CD8-positive, alpha-beta memory T cell (primary cell): ENCODE data around the gene MAPKAPK3. TPM values are rescaled to one million over a fixed set of nuclear protein-coding genes. Genes with fewer than 3 reads are reported as not detected.
"Not testable (repeated sequence)": the region's sequence is repeated elsewhere in the genome, so short reads cannot be mapped to it uniquely, and the experiment has no call there.

Source experiments
- CTCF ChIA-PET: fragments of 350-600 bp; sonication (Branson Sonifier 250); formaldehyde crosslinking; loops from one replicate; lab custom pipeline; 2021; ENCODE audit warnings: antibody characterized with exemption; lab: Charles Lee
- POLR2A ChIA-PET: fragments of 350-600 bp; sonication (Branson Sonifier 250); formaldehyde crosslinking; loops from one replicate; lab custom pipeline; 2021; ENCODE audit warnings: antibody characterized with exemption; lab: Charles Lee
- DNase-seq, 5 donors: peaks; one replicate each; pipeline versions ENCODE4 v3.0.0 to v3.0.0-alpha.2; 2020 to 2022; ENCODE audit warnings: mixed read lengths in 1 of 5
- H3K27ac ChIP-seq: one replicate; pipeline ENCODE4 v1.7.0; 2013; ENCODE audit warnings: low read depth, mild to moderate bottlenecking, low read length, moderate library complexity
- H3K27me3 ChIP-seq: 2 replicates; pipeline ENCODE4 v1.7.0; 2013; ENCODE audit warnings: low read length, mild to moderate bottlenecking; ENCODE audit not compliant: insufficient read depth, poor library complexity, severe bottlenecking
- H3K36me3 ChIP-seq: 2 replicates; pipeline ENCODE4 v1.7.0; 2013; ENCODE audit warnings: mild to moderate bottlenecking, low read length, moderate library complexity; ENCODE audit not compliant: insufficient read depth
- H3K4me1 ChIP-seq: 2 replicates; pipeline ENCODE4 v1.7.0; 2013; ENCODE audit warnings: mild to moderate bottlenecking, low read length, moderate library complexity; ENCODE audit not compliant: insufficient read depth
- H3K4me3 ChIP-seq: 2 replicates; pipeline ENCODE4 v1.7.0; 2013; ENCODE audit warnings: mild to moderate bottlenecking, low read length
- H3K9me3 ChIP-seq: 2 replicates; pipeline ENCODE4 v1.7.0; 2013; ENCODE audit warnings: mild to moderate bottlenecking, low read length
- H3K27ac Mint-ChIP-seq, 8 donors: one replicate each; pipeline ENCODE4 v1.8.0; 2020 to 2021; ENCODE audit warnings: mixed read lengths in 8 of 8, mild to moderate bottlenecking in 6 of 8, inconsistent platforms in 3 of 8, moderate library complexity in 3 of 8
- H3K27me3 Mint-ChIP-seq, 2 donors: one replicate each; pipeline ENCODE4 v1.8.0; 2020 to 2021; ENCODE audit warnings: mixed read lengths in 2 of 2, mild to moderate bottlenecking in 1 of 2, moderate library complexity in 1 of 2
- H3K36me3 Mint-ChIP-seq, 3 donors: one replicate each; pipeline ENCODE4 v1.8.0; 2020 to 2021; ENCODE audit warnings: mixed read lengths in 3 of 3, inconsistent platforms in 1 of 3, mild to moderate bottlenecking in 1 of 3
- H3K4me1 Mint-ChIP-seq, 3 donors: one replicate each; pipeline ENCODE4 v1.8.0; 2020 to 2021; ENCODE audit warnings: mixed read lengths in 3 of 3, inconsistent platforms in 1 of 3, mild to moderate bottlenecking in 1 of 3
- H3K4me3 Mint-ChIP-seq, 7 donors: one replicate each; pipeline ENCODE4 v1.8.0; 2020 to 2021; ENCODE audit warnings: mixed read lengths in 7 of 7, mild to moderate bottlenecking in 6 of 7, moderate library complexity in 4 of 7, inconsistent platforms in 2 of 7
- H3K9me3 Mint-ChIP-seq, 5 donors: one replicate each; pipeline ENCODE4 v1.8.0; 2020 to 2022; ENCODE audit warnings: mixed read lengths in 5 of 5, mild to moderate bottlenecking in 3 of 5, moderate library complexity in 2 of 5, inconsistent platforms in 1 of 5
- polyA plus RNA-seq: library from polyadenylated mRNA; unstranded; fragments of 300-500 nt; fragmentation: Illumina TruSeq; gene quantifications from one replicate; pipeline ENCODE4 v1.2.3, GENCODE V29; 2021
- total RNA-seq, 2 experiments: library from RNA; stranded (reverse); gene quantifications; one replicate each; pipeline ENCODE4 v1.2.3, GENCODE V29; 2021

The MAPKAPK3 gene
- total and polyA plus RNA-seq, 3 experiments from 2014 or later, result 57.0 to 156 (median 153) TPM

DNA sequence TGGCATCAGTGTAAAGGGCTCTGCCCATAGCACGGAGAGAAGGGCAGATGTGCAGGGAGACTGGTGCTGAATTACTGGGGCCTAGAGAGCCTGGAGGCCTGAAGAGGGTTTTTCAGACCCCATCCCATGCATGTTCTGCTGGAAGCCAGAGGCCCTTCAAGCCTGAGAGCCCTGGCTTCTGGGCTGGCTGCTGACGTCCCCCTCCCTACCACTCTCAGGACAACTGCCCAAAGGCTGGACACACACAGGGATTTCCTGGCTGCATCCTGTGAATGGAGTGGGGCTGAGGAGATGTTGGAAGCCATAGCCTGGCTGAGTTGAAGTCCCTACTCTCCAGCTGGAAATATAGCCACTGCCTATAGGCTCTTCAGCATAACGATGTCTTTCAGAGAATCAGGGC is 40.9 kb downstream of the MAPKAPK3 start:
- H3K27me3 Mint-ChIP-seq, result peaks cover 3 to 5% of the 10 kb centered on the region in 2 donors
- no peak overlapping the region for H3K4me3 Mint-ChIP-seq
- peaks cover 0 to 3% (median 0%) of the 10 kb centered on the region in 3 donors for H3K4me1 Mint-ChIP-seq
- Histone ChIP-seq H3K27ac (no peak overlapping the region), H3K27me3 (no peaks in the 10 kb centered on the region), H3K36me3 (no peaks in the 10 kb centered on the region), H3K4me3 (no peak overlapping the region), H3K9me3 (no peaks in the 10 kb centered on the region), H3K4me1 (no peaks in the 10 kb centered on the region)
- peaks cover 0 to 1% (median 0%) of the 10 kb centered on the region in 3 donors for H3K36me3 Mint-ChIP-seq
- ChIA-PET POLR2A (no interaction called here), CTCF (interaction anchor here (0.9 to 15.8 kb wide), 2 partner anchors 13 to 38 kb away, joined by 3 to 277 read pairs; partner anchors contain the start of genes CISH and MAPKAPK3)
- H3K9me3 Mint-ChIP-seq, result no peaks in the 10 kb centered on the region
- no peak for DNase-seq
- H3K27ac Mint-ChIP-seq, result peak overlapping the region in 2 of 8 donors; percentile 14 to 47

DNA sequence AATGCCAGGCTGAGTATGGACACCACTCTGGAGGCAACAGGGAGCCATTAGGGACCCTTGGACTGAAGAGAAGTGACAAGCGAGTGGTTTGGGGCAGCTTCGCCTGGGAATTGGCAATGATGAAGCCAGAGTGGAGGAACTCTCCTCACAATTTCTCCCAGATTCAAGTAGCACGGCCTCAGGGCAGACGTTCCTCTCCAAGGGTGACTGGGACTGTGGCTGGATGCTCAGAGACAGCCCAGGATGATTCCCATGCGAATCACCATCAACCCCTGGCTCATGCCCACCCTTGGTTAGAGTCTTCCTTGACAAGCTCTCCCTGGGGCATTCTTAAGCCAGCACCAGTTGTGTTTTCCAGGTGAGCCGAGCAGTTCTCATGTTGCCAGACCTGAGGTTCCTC is 41.5 kb downstream of the MAPKAPK3 start:
- Histone ChIP-seq H3K4me1 (no peaks in the 10 kb centered on the region), H3K4me3 (no peak overlapping the region), H3K27me3 (no peaks in the 10 kb centered on the region), H3K9me3 (no peaks in the 10 kb centered on the region), H3K27ac (no peak overlapping the region), H3K36me3 (no peaks in the 10 kb centered on the region)
- ChIA-PET POLR2A (no interaction called here), CTCF (interaction anchor here (15.8 kb wide), 1 partner anchor 39 kb away, joined by 277 read pairs; the partner anchor contains the start of genes CISH and MAPKAPK3)
- Mint-ChIP-seq H3K27ac (peak overlapping the region in 1 of 8 donors; percentile 14), H3K36me3 (peaks cover 0 to 1% (median 0%) of the 10 kb centered on the region in 3 donors), H3K9me3 (no peaks in the 10 kb centered on the region), H3K4me1 (no peaks in the 10 kb centered on the region), H3K27me3 (peaks cover 3 to 9% of the 10 kb centered on the region in 2 donors), H3K4me3 (no peak overlapping the region)
- no peak for DNase-seq

DNA sequence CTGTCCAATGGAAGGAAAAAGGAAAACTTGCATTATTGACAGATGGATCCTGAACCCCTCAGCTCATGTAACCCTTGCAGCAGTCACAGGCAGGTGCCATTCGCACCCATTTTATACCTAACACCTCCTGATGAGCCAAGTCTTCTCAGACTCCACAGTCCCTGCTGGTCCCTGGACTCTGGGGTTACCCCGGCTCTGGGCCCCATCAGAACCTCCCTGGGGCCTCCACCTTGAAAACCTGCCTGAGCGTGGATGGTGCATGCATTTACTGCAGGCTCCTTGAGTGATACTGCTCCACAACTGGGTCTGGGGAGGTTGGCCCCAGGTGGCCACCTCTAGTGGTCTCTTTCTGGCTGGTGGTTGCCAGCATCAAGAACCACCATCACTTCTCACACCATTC is 41.9 kb downstream of the MAPKAPK3 start:
- Histone ChIP-seq H3K27ac (no peak overlapping the region), H3K4me1 (no peaks in the 10 kb centered on the region), H3K27me3 (no peaks in the 10 kb centered on the region), H3K9me3 (no peaks in the 10 kb centered on the region), H3K36me3 (no peaks in the 10 kb centered on the region), H3K4me3 (no peak overlapping the region)
- Mint-ChIP-seq H3K36me3 (peaks cover 0 to 1% (median 0%) of the 10 kb centered on the region in 3 donors), H3K27me3 (peaks cover 3 to 9% of the 10 kb centered on the region in 2 donors), H3K4me3 (no peak overlapping the region), H3K9me3 (no peaks in the 10 kb centered on the region), H3K4me1 (no peaks in the 10 kb centered on the region), H3K27ac (no peak overlapping the region)
- no peak for DNase-seq
- ChIA-PET POLR2A (no interaction called here), CTCF (interaction anchor here (15.8 kb wide), 1 partner anchor 39 kb away, joined by 277 read pairs; the partner anchor contains the start of genes CISH and MAPKAPK3)

DNA sequence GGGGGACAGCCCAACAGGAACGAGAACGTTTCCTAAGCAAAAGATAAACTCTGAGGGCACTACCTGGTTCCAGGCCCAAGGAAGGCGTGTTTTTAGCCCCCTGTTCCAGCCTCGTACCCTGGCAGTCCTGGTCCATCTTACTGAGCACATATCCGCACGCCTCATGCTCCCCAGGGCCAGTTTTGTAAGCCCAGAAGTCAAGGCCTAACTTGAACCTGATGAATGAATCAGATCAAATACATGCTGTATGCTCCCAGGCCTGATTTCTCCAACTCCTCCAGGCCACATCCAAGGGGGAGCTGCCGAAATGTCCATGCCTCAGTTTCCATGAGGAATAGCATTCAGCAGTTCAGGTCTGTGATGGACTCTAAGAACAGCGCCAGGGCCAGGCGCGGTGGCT is 43.4 kb downstream of the MAPKAPK3 start:
- ChIA-PET CTCF (no interaction called here), POLR2A (no interaction called here)
- Mint-ChIP-seq H3K36me3 (peaks cover 0 to 1% (median 0%) of the 10 kb centered on the region in 3 donors), H3K9me3 (no peaks in the 10 kb centered on the region), H3K4me1 (peaks cover 2 to 5% (median 4%) of the 10 kb centered on the region in 3 donors), H3K27ac (no peak overlapping the region), H3K27me3 (peaks cover 7 to 9% of the 10 kb centered on the region in 2 donors), H3K4me3 (no peak overlapping the region)
- H3K27me3 ChIP-seq, result no peaks in the 10 kb centered on the region
- no peaks in the 10 kb centered on the region for H3K36me3 ChIP-seq
- H3K4me1 ChIP-seq, result no peaks in the 10 kb centered on the region
- H3K27ac ChIP-seq, result no peak overlapping the region
- no peak for DNase-seq
- no peaks in the 10 kb centered on the region for H3K9me3 ChIP-seq
- H3K4me3 ChIP-seq, result no peak overlapping the region

DNA sequence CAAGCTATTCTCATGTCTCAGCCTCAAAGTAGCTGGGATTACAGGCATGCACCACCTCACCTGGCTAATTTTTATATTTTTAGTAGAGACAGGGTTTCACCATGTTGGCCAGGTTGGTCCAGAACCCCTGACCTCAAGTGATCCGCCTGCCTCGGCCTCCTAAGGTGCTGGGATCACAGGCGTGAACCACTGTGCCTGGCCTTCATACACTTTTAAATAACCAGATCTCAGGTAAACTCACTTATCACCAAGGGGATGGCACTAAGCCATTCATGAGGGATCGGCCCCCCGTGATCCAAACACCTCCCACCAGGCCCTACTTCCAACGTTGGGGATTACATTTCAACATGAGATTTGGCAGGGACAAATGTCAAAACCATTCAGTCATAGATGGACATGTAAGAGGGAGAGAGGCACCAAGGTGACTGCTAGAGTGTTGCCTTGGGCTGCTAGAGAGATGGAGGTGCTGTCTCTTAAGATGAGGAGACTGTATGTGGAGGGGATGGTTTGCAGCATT is 44.4 kb downstream of the MAPKAPK3 start:
- H3K27ac Mint-ChIP-seq, result no peak overlapping the region
- no peak overlapping the region for H3K4me3 Mint-ChIP-seq
- H3K36me3 ChIP-seq, result no peaks in the 10 kb centered on the region
- peaks cover 7 to 9% of the 10 kb centered on the region in 2 donors for H3K27me3 Mint-ChIP-seq
- peaks cover 0 to 1% (median 0%) of the 10 kb centered on the region in 3 donors for H3K36me3 Mint-ChIP-seq
- CTCF ChIA-PET, result no interaction called here
- H3K4me1 Mint-ChIP-seq, result peaks cover 3 to 10% (median 9%) of the 10 kb centered on the region in 3 donors
- no peaks in the 10 kb centered on the region for H3K27me3 ChIP-seq
- H3K9me3 ChIP-seq, result no peaks in the 10 kb centered on the region
- H3K4me3 ChIP-seq, result no peak overlapping the region
- no peaks in the 10 kb centered on the region for H3K9me3 Mint-ChIP-seq
- no peaks in the 10 kb centered on the region for H3K4me1 ChIP-seq
- no peak overlapping the region for H3K27ac ChIP-seq
- no peak for DNase-seq
- POLR2A ChIA-PET, result no interaction called here

DNA sequence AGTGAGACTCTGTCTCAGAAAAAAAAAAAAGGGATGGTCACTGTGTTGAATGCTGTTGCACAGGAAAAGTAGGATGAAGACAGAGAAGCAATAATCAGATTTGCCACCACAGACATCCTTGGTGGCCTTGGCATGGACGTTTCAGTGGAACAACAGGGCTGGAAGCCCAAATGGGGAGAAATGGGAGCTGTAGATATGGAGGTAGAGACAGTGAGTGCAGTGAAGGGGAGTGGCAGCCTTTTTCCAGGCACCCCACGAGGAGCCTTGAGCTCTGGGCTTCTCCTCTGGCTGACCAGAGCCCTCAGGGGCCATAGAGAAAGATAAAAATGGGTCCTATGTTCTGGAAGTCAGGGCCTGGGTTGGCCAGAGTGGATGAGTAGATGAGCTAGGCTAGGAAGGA is 45.5 kb downstream of the MAPKAPK3 start:
- peak overlapping the region in 1 of 8 donors; percentile 30 for H3K27ac Mint-ChIP-seq
- H3K4me1 ChIP-seq, result no peaks in the 10 kb centered on the region
- H3K27me3 Mint-ChIP-seq, result peaks cover 7 to 13% of the 10 kb centered on the region in 2 donors
- no peak overlapping the region for H3K4me3 ChIP-seq
- H3K36me3 Mint-ChIP-seq, result peaks cover 0 to 1% (median 0%) of the 10 kb centered on the region in 3 donors
- ChIA-PET POLR2A (no interaction called here), CTCF (interaction anchor here (0.8 kb wide), 1 partner anchor 8 kb away, joined by 3 read pairs; no protein-coding TSS in a partner anchor)
- H3K36me3 ChIP-seq, result no peaks in the 10 kb centered on the region
- H3K4me3 Mint-ChIP-seq, result no peak overlapping the region
- peaks cover 3 to 10% (median 9%) of the 10 kb centered on the region in 3 donors for H3K4me1 Mint-ChIP-seq
- H3K27ac ChIP-seq, result no peak overlapping the region
- H3K27me3 ChIP-seq, result no peaks in the 10 kb centered on the region
- no peak for DNase-seq
- no peaks in the 10 kb centered on the region for H3K9me3 Mint-ChIP-seq
- no peaks in the 10 kb centered on the region for H3K9me3 ChIP-seq

DNA sequence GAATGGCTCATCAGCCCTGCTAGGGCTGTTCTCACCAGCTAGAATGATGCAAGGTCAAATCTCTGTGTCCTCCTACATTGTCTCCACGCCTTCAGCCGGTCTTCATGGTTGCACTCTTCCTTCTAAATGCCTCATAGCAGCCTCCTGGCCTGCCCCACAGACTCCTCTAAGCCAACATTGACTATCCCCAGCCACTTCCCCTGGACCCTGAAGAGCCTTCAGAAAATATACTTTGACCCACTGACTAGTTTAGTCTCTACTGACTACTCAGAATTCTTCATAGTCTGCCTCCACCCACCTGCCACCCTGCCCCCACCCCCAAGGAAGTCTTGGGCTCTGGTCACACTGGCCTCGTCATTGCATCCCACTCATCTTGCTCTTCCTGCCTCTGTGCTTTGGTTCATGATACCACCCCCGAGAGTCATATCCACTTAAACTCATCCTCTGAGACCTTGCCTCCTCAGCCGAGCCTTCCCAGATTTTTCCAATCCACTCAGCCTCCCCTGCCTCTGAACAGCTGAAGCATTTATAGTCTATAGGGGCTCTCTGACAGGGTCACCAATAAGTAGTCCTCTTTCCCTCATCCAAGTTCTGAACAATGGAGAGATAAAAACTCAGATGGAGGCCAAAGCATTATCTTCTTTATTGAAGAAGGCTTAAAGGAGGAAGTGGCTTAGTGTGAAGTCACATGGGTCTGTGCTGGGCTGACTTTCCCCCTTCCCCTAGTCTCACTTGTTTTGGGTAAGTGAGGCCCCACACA is 48.3 kb downstream of the MAPKAPK3 start:
- no peak overlapping the region for H3K4me3 Mint-ChIP-seq
- DNase-seq, result no peak
- ChIA-PET POLR2A (no interaction called here), CTCF (no interaction called here)
- Histone ChIP-seq H3K27me3 (no peaks in the 10 kb centered on the region), H3K36me3 (no peaks in the 10 kb centered on the region), H3K9me3 (no peaks in the 10 kb centered on the region), H3K4me1 (no peaks in the 10 kb centered on the region), H3K4me3 (no peak overlapping the region), H3K27ac (no peak overlapping the region)
- H3K9me3 Mint-ChIP-seq, result no peaks in the 10 kb centered on the region
- H3K36me3 Mint-ChIP-seq, result no peaks in the 10 kb centered on the region
- no peak overlapping the region for H3K27ac Mint-ChIP-seq
- H3K4me1 Mint-ChIP-seq, result peaks cover 3 to 10% (median 9%) of the 10 kb centered on the region in 3 donors
- H3K27me3 Mint-ChIP-seq, result peaks cover 12 to 13% of the 10 kb centered on the region in 2 donors

DNA sequence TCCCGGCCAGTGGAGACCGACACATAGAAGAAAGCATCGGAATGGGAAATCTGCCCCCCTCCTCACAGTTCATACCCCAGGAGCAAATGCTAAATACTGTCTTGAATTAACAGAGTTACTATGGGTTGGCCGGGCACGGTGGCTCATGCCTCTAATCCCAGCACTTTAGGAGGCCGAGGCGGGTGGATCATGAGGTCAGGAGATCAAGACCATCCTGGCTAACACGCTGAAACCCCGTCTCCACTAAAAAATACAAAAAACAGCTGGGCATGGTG is 48.8 kb downstream of the MAPKAPK3 start:
- peaks cover 12 to 16% of the 10 kb centered on the region in 2 donors for H3K27me3 Mint-ChIP-seq
- H3K36me3 Mint-ChIP-seq, H3K27ac Mint-ChIP-seq, POLR2A ChIA-PET, H3K9me3 ChIP-seq, DNase-seq, H3K4me1 Mint-ChIP-seq, H3K4me3 Mint-ChIP-seq, H3K4me1 ChIP-seq, H3K9me3 Mint-ChIP-seq, H3K4me3 ChIP-seq, H3K27me3 ChIP-seq, H3K27ac ChIP-seq, H3K36me3 ChIP-seq: not testable (repeated sequence)
- CTCF ChIA-PET, result interaction anchor here (1.1 kb wide), 1 partner anchor 13 kb away, joined by 3 read pairs; no protein-coding TSS in a partner anchor
